Hair follicular keratinocyte (primary cell): ENCODE measurements around the gene FKBP4. TPM values are rescaled to one million over a fixed set of nuclear protein-coding genes. Genes with fewer than 3 reads are reported as not detected.

Experiments
- total RNA-seq: library from RNA; depleted of rRNA; stranded (reverse); fragments of >200 nt; gene quantifications from 2 replicates; pipeline ENCODE4 v1.2.3, GENCODE V29; 2015

The FKBP4 gene
- total RNA-seq = 63.8 and 85.3 TPM in 2 replicates

GRCh38 chr12:2794736-2795289 lies at the start of gene FKBP4:
Gene FKBP4 (plus strand): TSS chr12:2794970. CDS start chr12:2795140, 170 bp downstream.

GRCh38 chr12:2812290-2813213 lies 17.8 kb downstream of the FKBP4 start, which contains the start of gene ITFG2:
Gene ITFG2 (plus strand): TSS chr12:2812668. CDS start chr12:2812761, 93 bp downstream.

GRCh38 chr12:2834581-2835491 lies 40.1 kb downstream of the FKBP4 start, which contains the start of gene NRIP2:
Gene NRIP2 (minus strand): TSS chr12:2835035. CDS start chr12:2834983, 52 bp downstream.

Other genes starting within 250 kb of the FKBP4 start
- 11.3 and 14.1 TPM in 2 replicates for gene ITFG2, start 17.7 kb downstream of the FKBP4 start, total RNA-seq
- gene NRIP2, start 40.1 kb downstream of the FKBP4 start, total RNA-seq = not detected in 2 replicates
- gene TEX52, start 62.1 kb downstream of the FKBP4 start, total RNA-seq = not detected in 2 replicates
- 12.4 and 46.7 TPM in 2 replicates for gene FOXM1, start 82.2 kb downstream of the FKBP4 start, total RNA-seq
- 32.0 and 39.9 TPM in 2 replicates for gene RHNO1, start 82.3 kb downstream of the FKBP4 start, total RNA-seq
- 17.8 and 18.8 TPM in 2 replicates for gene TULP3, start 95.9 kb downstream of the FKBP4 start, total RNA-seq
- gene TEAD4, start 164.4 kb downstream of the FKBP4 start, total RNA-seq = 17.3 and 34.2 TPM in 2 replicates